Tibial nerve (tissue), 4 donors: ENCODE data around the gene CHI3L2.

Experiments used
- CTCF ChIP-seq, 5 experiments: fragments of 200-600 bp in 3 of 5; fragments of 450-650 bp in 2 of 5; sonication (generic) in 3 of 5; IDR thresholded peaks; one replicate each; pipeline ENCODE4 v1.5.1; 2016 to 2019; ENCODE audit warnings: antibody characterized with exemption in 5 of 5, mild to moderate bottlenecking in 3 of 5, moderate library complexity in 2 of 5
- EP300 ChIP-seq, 2 donors: sonication (generic); formaldehyde crosslinking; IDR thresholded peaks; one replicate each; pipeline ENCODE4 v1.6.1; 2017; ENCODE audit warnings: antibody characterized with exemption in 2 of 2, mild to moderate bottlenecking in 1 of 2
- POLR2A ChIP-seq, 2 donors: fragments of 450-650 bp; IDR thresholded peaks; one replicate each; pipeline ENCODE4 v1.6.1; 2017; ENCODE audit warnings: antibody characterized with exemption in 2 of 2, mild to moderate bottlenecking in 2 of 2, moderate library complexity in 2 of 2

- TF ChIP-seq CTCF (IDR thresholded peaks at IDR 0.05) (no peak), POLR2A (IDR thresholded peaks at IDR 0.05) (no peak), EP300 (IDR thresholded peaks at IDR 0.05) (no peak)
Measured at GRCh38 chr1:111252786-111253185, 25.3 kb downstream of the CHI3L2 start.
